Central memory CD8-positive, alpha-beta T cell (primary cell): ENCODE data around the gene FAM13C.

Experiments
- ATAC-seq: fragments of 150-1000 bp; cut with Tn5 transposase; replicated peaks from 2 replicates; pipeline ENCODE4 v1.10.0; 2022; ENCODE audit warnings: mild to moderate bottlenecking, moderate FRiP score, moderate number of reproducible peaks; ENCODE audit not compliant: poor library complexity, severe bottlenecking; ENCODE audit errors: extremely low read depth
- DNase-seq, 2 donors: peaks; one replicate each; pipeline ENCODE4 v3.0.0; 2021; ENCODE audit warnings: low spot score in 2 of 2
- H3K27ac Mint-ChIP-seq: one replicate; pipeline ENCODE4 v1.8.0; 2022; ENCODE audit warnings: low read depth, mild to moderate bottlenecking, moderate library complexity, mixed read lengths
- H3K27me3 Mint-ChIP-seq: one replicate; pipeline ENCODE4 v1.8.0; 2022; ENCODE audit warnings: mixed read lengths
- H3K36me3 Mint-ChIP-seq: one replicate; pipeline ENCODE4 v1.8.0; 2022; ENCODE audit warnings: mild to moderate bottlenecking, moderate library complexity, mixed read lengths; ENCODE audit not compliant: insufficient read depth
- H3K4me1 Mint-ChIP-seq: one replicate; pipeline ENCODE4 v1.8.0; 2022; ENCODE audit warnings: mixed read lengths
- H3K4me3 Mint-ChIP-seq: one replicate; pipeline ENCODE4 v1.8.0; 2022; ENCODE audit warnings: mild to moderate bottlenecking, moderate library complexity, mixed read lengths
- H3K9me3 Mint-ChIP-seq: one replicate; pipeline ENCODE4 v1.8.0; 2022; ENCODE audit warnings: mixed read lengths

FAM13C gene

GRCh38 chr10:59281861-59282260 lies 80.5 kb downstream of the FAM13C start:
- Mint-ChIP-seq H3K4me3 (no peak overlapping the region), H3K36me3 (no peaks in the 10 kb centered on the region), H3K27me3 (no peaks in the 10 kb centered on the region), H3K4me1 (no peaks in the 10 kb centered on the region), H3K9me3 (peaks cover 5% of the 10 kb centered on the region), H3K27ac (no peak overlapping the region)
- DNase-seq (no peak), ATAC-seq (no peak)

GRCh38 chr10:59279991-59280505 lies 82.3 kb downstream of the FAM13C start:
- Mint-ChIP-seq H3K4me3 (no peak overlapping the region), H3K4me1 (no peaks in the 10 kb centered on the region), H3K36me3 (no peaks in the 10 kb centered on the region), H3K9me3 (peaks cover 11% of the 10 kb centered on the region), H3K27me3 (no peaks in the 10 kb centered on the region), H3K27ac (no peak overlapping the region)
- no peak for DNase-seq
- ATAC-seq = no peak

GRCh38 chr10:59279476-59279875 lies 82.9 kb downstream of the FAM13C start:
- ATAC-seq = no peak
- no peak for DNase-seq
- Mint-ChIP-seq H3K9me3 (peaks cover 11% of the 10 kb centered on the region), H3K27me3 (no peaks in the 10 kb centered on the region), H3K36me3 (no peaks in the 10 kb centered on the region), H3K4me1 (no peaks in the 10 kb centered on the region), H3K27ac (no peak overlapping the region), H3K4me3 (no peak overlapping the region)

- DNase-seq (no peak), ATAC-seq (no peak)
- Mint-ChIP-seq H3K27me3 (no peaks in the 10 kb centered on the region), H3K36me3 (no peaks in the 10 kb centered on the region), H3K4me1 (no peaks in the 10 kb centered on the region), H3K4me3 (no peak overlapping the region), H3K9me3 (peaks cover 11% of the 10 kb centered on the region), H3K27ac (no peak overlapping the region)
These were observed 85.4 kb downstream of the FAM13C start for GRCh38 chr10:59276919-59277318.

GRCh38 chr10:59276133-59276532 lies 86.2 kb downstream of the FAM13C start:
- no peaks in the 10 kb centered on the region for H3K4me1 Mint-ChIP-seq
- H3K9me3 Mint-ChIP-seq = peaks cover 11% of the 10 kb centered on the region
- H3K36me3 Mint-ChIP-seq = no peaks in the 10 kb centered on the region
- ATAC-seq (no peak), DNase-seq (no peak)
- H3K27me3 Mint-ChIP-seq = no peaks in the 10 kb centered on the region
- H3K27ac Mint-ChIP-seq = no peak overlapping the region
- no peak overlapping the region for H3K4me3 Mint-ChIP-seq

GRCh38 chr10:59273445-59273844 lies 88.9 kb downstream of the FAM13C start:
- Mint-ChIP-seq H3K4me1 (no peaks in the 10 kb centered on the region), H3K27me3 (no peaks in the 10 kb centered on the region), H3K27ac (no peak overlapping the region), H3K9me3 (peaks cover 23% of the 10 kb centered on the region), H3K36me3 (no peaks in the 10 kb centered on the region), H3K4me3 (no peak overlapping the region)
- DNase-seq (no peak), ATAC-seq (no peak)

- Mint-ChIP-seq H3K9me3 (peaks cover 30% of the 10 kb centered on the region), H3K4me1 (no peaks in the 10 kb centered on the region), H3K36me3 (no peaks in the 10 kb centered on the region), H3K4me3 (no peak overlapping the region), H3K27me3 (no peaks in the 10 kb centered on the region), H3K27ac (no peak overlapping the region)
- ATAC-seq (no peak), DNase-seq (no peak)
These were observed 90.3 kb downstream of the FAM13C start for GRCh38 chr10:59272061-59272460.

GRCh38 chr10:59271160-59271559 lies 91.2 kb downstream of the FAM13C start:
- DNase-seq (no peak), ATAC-seq (no peak)
- H3K27me3 Mint-ChIP-seq = no peaks in the 10 kb centered on the region
- H3K9me3 Mint-ChIP-seq = peaks cover 26% of the 10 kb centered on the region
- H3K4me3 Mint-ChIP-seq = no peak overlapping the region
- no peak overlapping the region for H3K27ac Mint-ChIP-seq
- no peaks in the 10 kb centered on the region for H3K4me1 Mint-ChIP-seq
- H3K36me3 Mint-ChIP-seq = no peaks in the 10 kb centered on the region

- no peak for ATAC-seq
- Mint-ChIP-seq H3K4me1 (no peaks in the 10 kb centered on the region), H3K9me3 (peaks cover 24% of the 10 kb centered on the region), H3K27me3 (no peaks in the 10 kb centered on the region), H3K27ac (no peak overlapping the region), H3K36me3 (no peaks in the 10 kb centered on the region), H3K4me3 (no peak overlapping the region)
- DNase-seq = no peak
These were observed 91.9 kb downstream of the FAM13C start for GRCh38 chr10:59270492-59270891.

GRCh38 chr10:59269651-59270050 lies 92.7 kb downstream of the FAM13C start:
- no peak overlapping the region for H3K4me3 Mint-ChIP-seq
- no peaks in the 10 kb centered on the region for H3K4me1 Mint-ChIP-seq
- DNase-seq (no peak), ATAC-seq (no peak)
- no peak overlapping the region for H3K27ac Mint-ChIP-seq
- no peaks in the 10 kb centered on the region for H3K27me3 Mint-ChIP-seq
- H3K9me3 Mint-ChIP-seq = peaks cover 24% of the 10 kb centered on the region
- H3K36me3 Mint-ChIP-seq = no peaks in the 10 kb centered on the region

- Mint-ChIP-seq H3K4me3 (no peak overlapping the region), H3K4me1 (no peaks in the 10 kb centered on the region), H3K27me3 (no peaks in the 10 kb centered on the region), H3K36me3 (no peaks in the 10 kb centered on the region), H3K27ac (no peak overlapping the region), H3K9me3 (peaks cover 24% of the 10 kb centered on the region)
- ATAC-seq (no peak), DNase-seq (no peak)
These were observed 93.9 kb downstream of the FAM13C start for GRCh38 chr10:59268460-59268859.

- no peak for ATAC-seq
- Mint-ChIP-seq H3K9me3 (peaks cover 30% of the 10 kb centered on the region), H3K27ac (no peak overlapping the region), H3K36me3 (no peaks in the 10 kb centered on the region), H3K4me1 (no peaks in the 10 kb centered on the region), H3K27me3 (no peaks in the 10 kb centered on the region), H3K4me3 (no peak overlapping the region)
- no peak for DNase-seq
These were observed 96.0 kb downstream of the FAM13C start for GRCh38 chr10:59266321-59266720.

- no peak overlapping the region for H3K4me3 Mint-ChIP-seq
- H3K36me3 Mint-ChIP-seq = no peaks in the 10 kb centered on the region
- H3K27me3 Mint-ChIP-seq = no peaks in the 10 kb centered on the region
- H3K4me1 Mint-ChIP-seq = no peaks in the 10 kb centered on the region
- DNase-seq (no peak), ATAC-seq (no peak)
- peaks cover 36% of the 10 kb centered on the region for H3K9me3 Mint-ChIP-seq
- H3K27ac Mint-ChIP-seq = no peak overlapping the region
These were observed 97.2 kb downstream of the FAM13C start for GRCh38 chr10:59265141-59265540.

GRCh38 chr10:59258890-59259289 lies 103.5 kb downstream of the FAM13C start:
- DNase-seq (no peak), ATAC-seq (no peak)
- H3K4me1 Mint-ChIP-seq = no peaks in the 10 kb centered on the region
- no peaks in the 10 kb centered on the region for H3K27me3 Mint-ChIP-seq
- H3K27ac Mint-ChIP-seq = no peak overlapping the region
- H3K4me3 Mint-ChIP-seq = no peak overlapping the region
- H3K36me3 Mint-ChIP-seq = no peaks in the 10 kb centered on the region
- H3K9me3 Mint-ChIP-seq = peaks cover 18% of the 10 kb centered on the region
